Transverse colon (tissue), 4 donors: ENCODE data around the gene CDC42BPB. TPM values are rescaled to one million over a fixed set of nuclear protein-coding genes. Genes with fewer than 3 reads are reported as not detected.
"Not testable (repeated sequence)": the region's sequence is repeated elsewhere in the genome, so short reads cannot be mapped to it uniquely, and the experiment has no call there.

Experiments
- DNase-seq: peaks from one replicate; pipeline ENCODE4 v3.0.0-alpha.2; 2019
- H3K27ac ChIP-seq, 4 donors: fragments of 200-600 bp; sonication (generic); 2 replicates each; pipeline ENCODE4 v1.5.1; 2016 to 2018; ENCODE audit warnings: inconsistent platforms in 4 of 4
- H3K27me3 ChIP-seq: fragments of 200-600 bp; sonication (generic); 2 replicates; pipeline ENCODE4 v1.5.1; 2017; ENCODE audit warnings: inconsistent platforms
- H3K36me3 ChIP-seq, 4 donors: fragments of 200-600 bp; sonication (generic); 2 replicates each; pipeline ENCODE4 v1.5.1; 2017 to 2019; ENCODE audit warnings: inconsistent platforms in 4 of 4
- H3K4me1 ChIP-seq, 4 donors: fragments of 200-600 bp; sonication (generic); 2 replicates each; pipeline ENCODE4 v1.5.1; 2017 to 2020; ENCODE audit warnings: inconsistent platforms in 4 of 4
- H3K4me3 ChIP-seq, 4 donors: fragments of 200-600 bp; sonication (generic); 1 replicate in 1 of 4; 2 replicates in 3 of 4; pipeline versions ENCODE4 v1.5.1 to v1.6.1; 2017 to 2019; ENCODE audit warnings: inconsistent platforms in 4 of 4
- H3K9me3 ChIP-seq, 2 donors: fragments of 200-600 bp; sonication (generic); 2 replicates each; pipeline ENCODE4 v1.5.1; 2017 to 2019; ENCODE audit warnings: inconsistent platforms in 2 of 2
- CTCF ChIP-seq, 5 experiments: fragments of 200-600 bp in 3 of 5; fragments of 450-650 bp in 2 of 5; sonication (generic) in 3 of 5; IDR thresholded peaks; 1 replicate in 2 of 5; 2 replicates in 3 of 5; pipeline ENCODE4 v1.5.1; 2016 to 2017; ENCODE audit warnings: antibody characterized with exemption in 5 of 5, inconsistent platforms in 3 of 5, mild to moderate bottlenecking in 2 of 5, moderate library complexity in 1 of 5
- EP300 ChIP-seq: sonication (generic); formaldehyde crosslinking; IDR thresholded peaks from one replicate; pipeline ENCODE4 v1.6.1; 2017; ENCODE audit warnings: antibody characterized with exemption, low read depth
- POLR2A ChIP-seq: fragments of 450-650 bp; IDR thresholded peaks from one replicate; pipeline ENCODE4 v1.6.1; 2016; ENCODE audit warnings: antibody characterized with exemption, mild to moderate bottlenecking, moderate library complexity
- POLR2AphosphoS5 ChIP-seq, 3 donors: sonication (generic); formaldehyde crosslinking; IDR thresholded peaks; one replicate each; pipeline ENCODE4 v1.6.1; 2016; ENCODE audit warnings: antibody characterized with exemption in 3 of 3
- WGBS, 2 donors: methylation state at CpG; one replicate each; pipeline ENCODE4 v1.1.5; 2018; ENCODE audit warnings: low coverage in 1 of 2; 5-methylcytosine and 5-hydroxymethylcytosine counted together
- in situ Hi-C, 4 donors: fragments of 200-750 bp; cut with MboI; loops; one replicate each; pipeline versions ENCODE4 v1.15.0 to v1.15.1; 2017; ENCODE audit warnings: low sequenced_read_pairs in 3 of 4, low pct_ligation_motif_present in 1 of 4, low pct_unique_long_range_greater_than_20kb in 1 of 4
- intact Hi-C: fragments of 100-400 bp; cut with DNase I; formaldehyde crosslinking; loops from one replicate; pipeline ENCODE4 v1.15.1; 2023; ENCODE audit warnings: low total_unique reads
- total RNA-seq, 4 donors: library from RNA; depleted of rRNA; stranded (reverse); fragments of >200 nt; gene quantifications; one replicate each; pipeline ENCODE4 v1.1.0, GENCODE V29; 2016

CDC42BPB gene
- total RNA-seq, 4 donors from 2014 or later, result 109 to 160 (median 123) TPM

GRCh38 chr14:103028161-103028767 lies 29.1 kb downstream of the CDC42BPB start:
- H3K4me1 ChIP-seq, result peaks cover 35 to 79% (median 54%) of the 10 kb centered on the region in 4 donors
- peak; percentile 65 for DNase-seq
- WGBS, 2 donors, result 48 to 54% methylated on average over 4 to 11 of the region's 11 CpGs
- H3K27me3 ChIP-seq, result no peaks in the 10 kb centered on the region
- TF ChIP-seq POLR2A (no peak), EP300 (no peak), POLR2AphosphoS5 (IDR thresholded peaks at IDR 0.05) (peak in 1 of 3 donors; percentile 34), CTCF (IDR thresholded peaks at IDR 0.05) (no peak)
- intact Hi-C loops, result no loop called here
- H3K9me3 ChIP-seq, result no peaks in the 10 kb centered on the region
- no peak overlapping the region for H3K4me3 ChIP-seq
- H3K27ac ChIP-seq, result peak overlapping the region in 3 of 4 donors; percentile 61 to 64 (median 62)
- H3K36me3 ChIP-seq, result no peaks in the 10 kb centered on the region
- in situ Hi-C loops, result no loop called here

GRCh38 chr14:103027451-103027850 lies 29.9 kb downstream of the CDC42BPB start:
- Histone ChIP-seq H3K27ac (peak overlapping the region; percentile 53 to 64 (median 62)), H3K36me3 (no peaks in the 10 kb centered on the region), H3K9me3 (no peaks in the 10 kb centered on the region), H3K4me3 (no peak overlapping the region), H3K4me1 (peaks cover 32 to 77% (median 51%) of the 10 kb centered on the region in 4 donors), H3K27me3 (no peaks in the 10 kb centered on the region)
- WGBS, 2 donors, result 74 to 75% methylated on average over 2 to 3 of the region's 3 CpGs
- DNase-seq, result no peak
- in situ Hi-C loops, result no loop called here
- TF ChIP-seq POLR2AphosphoS5 (IDR thresholded peaks at IDR 0.05) (no peak), POLR2A (no peak), CTCF (IDR thresholded peaks at IDR 0.05) (no peak)
- intact Hi-C loops, result no loop called here

- intact Hi-C loops (no loop called here), in situ Hi-C loops (no loop called here)
- Histone ChIP-seq H3K4me1 (peaks cover 32 to 77% (median 51%) of the 10 kb centered on the region in 4 donors), H3K36me3 (no peaks in the 10 kb centered on the region), H3K9me3 (no peaks in the 10 kb centered on the region), H3K4me3 (no peak overlapping the region), H3K27me3 (no peaks in the 10 kb centered on the region), H3K27ac (peak overlapping the region; percentile 53 to 64 (median 62))
- TF ChIP-seq POLR2AphosphoS5 (IDR thresholded peaks at IDR 0.05) (no peak), CTCF (IDR thresholded peaks at IDR 0.05) (peak in 1 of 5 experiments; percentile 8)
- no peak for DNase-seq
- 53 to 55% methylated on average over 3 of the region's 3 CpGs for WGBS, 2 donors
Measured at GRCh38 chr14:103026988-103027387, 30.4 kb downstream of the CDC42BPB start.

GRCh38 chr14:103026196-103026595 lies 31.2 kb downstream of the CDC42BPB start:
- in situ Hi-C loops, intact Hi-C loops, DNase-seq, H3K36me3 ChIP-seq, H3K9me3 ChIP-seq, H3K27me3 ChIP-seq, H3K4me3 ChIP-seq: not testable (repeated sequence)
- Histone ChIP-seq H3K27ac (peak overlapping the region; percentile 53 to 64 (median 62)), H3K4me1 (peaks cover 28 to 76% (median 45%) of the 10 kb centered on the region in 4 donors)
- WGBS, 2 donors, result 92% methylated on average over 6 of the region's 6 CpGs; no CpG with 5 or more reads in 1 of the 2 donors
